Measurements from ENCODE around the gene SLC38A6.

SLC38A6 gene

DNA sequence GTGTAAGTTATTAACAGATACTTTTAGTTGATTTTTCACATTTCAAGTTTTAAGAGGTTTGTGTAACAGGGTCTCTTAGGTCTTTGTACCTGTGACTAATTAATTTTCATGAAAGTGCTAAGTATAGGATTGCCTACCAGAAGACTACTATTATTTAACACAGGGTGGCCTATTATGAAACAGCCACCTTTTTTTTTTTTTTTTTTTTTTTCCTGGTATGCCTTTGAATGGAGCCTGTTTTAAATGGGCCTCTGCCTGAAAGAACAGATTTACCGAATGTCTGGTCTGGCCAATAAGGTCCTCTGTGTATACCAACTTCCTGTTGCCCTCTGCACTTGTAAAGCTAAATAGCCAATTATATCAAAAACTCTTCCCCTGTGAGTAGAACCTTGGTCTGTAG, 62.5 kb downstream of the SLC38A6 start:
- TF ChIP-seq, protein P1, sequence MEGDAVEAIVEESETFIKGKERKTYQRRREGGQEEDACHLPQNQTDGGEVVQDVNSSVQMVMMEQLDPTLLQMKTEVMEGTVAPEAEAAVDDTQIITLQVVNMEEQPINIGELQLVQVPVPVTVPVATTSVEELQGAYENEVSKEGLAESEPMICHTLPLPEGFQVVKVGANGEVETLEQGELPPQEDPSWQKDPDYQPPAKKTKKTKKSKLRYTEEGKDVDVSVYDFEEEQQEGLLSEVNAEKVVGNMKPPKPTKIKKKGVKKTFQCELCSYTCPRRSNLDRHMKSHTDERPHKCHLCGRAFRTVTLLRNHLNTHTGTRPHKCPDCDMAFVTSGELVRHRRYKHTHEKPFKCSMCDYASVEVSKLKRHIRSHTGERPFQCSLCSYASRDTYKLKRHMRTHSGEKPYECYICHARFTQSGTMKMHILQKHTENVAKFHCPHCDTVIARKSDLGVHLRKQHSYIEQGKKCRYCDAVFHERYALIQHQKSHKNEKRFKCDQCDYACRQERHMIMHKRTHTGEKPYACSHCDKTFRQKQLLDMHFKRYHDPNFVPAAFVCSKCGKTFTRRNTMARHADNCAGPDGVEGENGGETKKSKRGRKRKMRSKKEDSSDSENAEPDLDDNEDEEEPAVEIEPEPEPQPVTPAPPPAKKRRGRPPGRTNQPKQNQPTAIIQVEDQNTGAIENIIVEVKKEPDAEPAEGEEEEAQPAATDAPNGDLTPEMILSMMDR (IDR thresholded peaks at IDR 0.05; ENCODE audit: insufficient read depth, missing control alignments), result no peak
- no peak for DNase-seq (ENCODE audit: insufficient read length, low spot score)
- FAIRE-seq, result no peak

DNA sequence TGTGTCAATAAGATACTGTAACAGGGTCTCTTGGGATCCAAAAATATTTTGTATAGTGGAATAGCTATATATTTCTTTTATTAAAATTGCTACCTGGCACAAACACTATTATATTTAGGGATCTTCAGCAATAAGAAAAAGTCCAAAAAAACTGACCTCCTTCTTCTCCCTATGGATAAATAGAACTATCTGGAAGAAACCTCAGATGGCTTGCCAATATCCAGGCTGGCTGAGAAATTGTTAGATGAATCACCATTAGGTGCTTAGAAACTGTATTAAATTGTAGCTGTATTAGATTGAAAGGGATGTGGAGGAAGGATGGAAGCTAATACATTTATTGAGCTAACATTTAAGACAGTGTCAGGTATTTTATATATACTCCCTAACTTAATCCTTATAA, 66.0 kb downstream of the SLC38A6 start:
- TF ChIP-seq, protein P1 (IDR thresholded peaks at IDR 0.05; ENCODE audit: insufficient read depth, missing control alignments), result no peak
- no peak for FAIRE-seq
- DNase-seq (ENCODE audit: insufficient read length, low spot score), result no peak

DNA sequence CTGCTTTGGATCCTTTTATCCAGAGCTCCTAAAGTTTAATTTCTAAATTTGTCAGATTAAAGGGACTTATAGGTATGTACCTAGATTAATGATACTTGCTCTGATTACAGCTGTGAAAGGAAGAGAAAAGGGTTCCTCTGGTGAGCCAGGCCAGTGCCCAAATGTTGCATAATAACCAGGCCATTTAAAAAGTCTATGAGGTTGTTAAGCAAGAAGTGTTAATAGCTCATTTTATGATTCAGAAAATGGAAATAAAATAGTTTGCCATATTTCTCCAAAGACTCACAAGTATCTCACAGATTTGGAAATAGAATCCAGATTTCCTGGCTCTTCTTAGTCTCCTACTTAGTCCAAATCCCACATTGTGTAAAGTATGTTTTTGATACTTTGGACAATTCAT, 67.6 kb downstream of the SLC38A6 start:
- FAIRE-seq, result no peak
- DNase-seq (ENCODE audit: insufficient read length, low spot score), result no peak
- TF ChIP-seq, protein P1 (IDR thresholded peaks at IDR 0.05; ENCODE audit: insufficient read depth, missing control alignments), result no peak

- no peak for DNase-seq (ENCODE audit: insufficient read length, low spot score)
- FAIRE-seq, result peak; percentile 41
- TF ChIP-seq, protein P1 (IDR thresholded peaks at IDR 0.05; ENCODE audit: insufficient read depth, missing control alignments), result no peak
Measured at GRCh38 chr14:61050417-61050816, 69.4 kb downstream of the SLC38A6 start.

- no peak for DNase-seq (ENCODE audit: insufficient read length, low spot score)
- TF ChIP-seq, protein P1 (IDR thresholded peaks at IDR 0.05; ENCODE audit: insufficient read depth, missing control alignments), result no peak
- no peak for FAIRE-seq
Measured at GRCh38 chr14:61051051-61051450, 70.0 kb downstream of the SLC38A6 start.

- FAIRE-seq, result no peak
- TF ChIP-seq, protein P1 (IDR thresholded peaks at IDR 0.05; ENCODE audit: insufficient read depth, missing control alignments), result no peak
- DNase-seq (ENCODE audit: insufficient read length, low spot score), result no peak
Measured at GRCh38 chr14:61051621-61052020, 70.6 kb downstream of the SLC38A6 start.

GRCh38 chr14:61063461-61063860, 82.4 kb downstream of the SLC38A6 start:
- TF ChIP-seq, protein P1 (IDR thresholded peaks at IDR 0.05; ENCODE audit: insufficient read depth, missing control alignments), result no peak
- no peak for DNase-seq (ENCODE audit: insufficient read length, low spot score)

More at GRCh38 chr14:61063461-61063860, 82.4 kb downstream of the SLC38A6 start:
- no peak for FAIRE-seq

Data from D721Med (cell line).